Glutamatergic neuron (in vitro differentiated cells): Measurements from ENCODE around the gene ABR. TPM values are rescaled to one million over a fixed set of nuclear protein-coding genes. Genes with fewer than 3 reads are reported as not detected.
A peak's percentile ranks its signal among the peaks of the same experiment; 100 is the strongest.

Source experiments
- DNase-seq: peaks from one replicate; pipeline ENCODE4 v3.0.0; 2022
- H3K27ac Mint-ChIP-seq: one replicate; pipeline ENCODE4 v1.8.0; 2020; ENCODE audit warnings: mild to moderate bottlenecking, mixed read lengths, inconsistent platforms; ENCODE audit not compliant: unreplicated experiment
- H3K27me3 Mint-ChIP-seq: one replicate; pipeline ENCODE4 v1.8.0; 2020; ENCODE audit warnings: mild to moderate bottlenecking, moderate library complexity, mixed read lengths, inconsistent platforms; ENCODE audit not compliant: unreplicated experiment
- H3K36me3 Mint-ChIP-seq: one replicate; pipeline ENCODE4 v1.8.0; 2020; ENCODE audit warnings: mild to moderate bottlenecking, mixed read lengths, inconsistent platforms; ENCODE audit not compliant: unreplicated experiment
- H3K4me1 Mint-ChIP-seq: one replicate; pipeline ENCODE4 v1.8.0; 2020; ENCODE audit warnings: mild to moderate bottlenecking, low read depth, mixed read lengths, inconsistent platforms; ENCODE audit not compliant: unreplicated experiment
- H3K4me3 Mint-ChIP-seq: one replicate; pipeline ENCODE4 v1.8.0; 2020; ENCODE audit warnings: mild to moderate bottlenecking, mixed read lengths, inconsistent platforms; ENCODE audit not compliant: unreplicated experiment
- H3K9me3 Mint-ChIP-seq: one replicate; pipeline ENCODE4 v1.8.0; 2020; ENCODE audit warnings: mild to moderate bottlenecking, moderate library complexity, mixed read lengths, inconsistent platforms; ENCODE audit not compliant: unreplicated experiment
- total RNA-seq: library from RNA; stranded (reverse); fragmentation: NEBNext Ultra II Directional; extraction: Animal tissue kit (Norgen Biotek cat#: 25700); gene quantifications from one replicate; pipeline ENCODE4 v1.2.1, GENCODE V29; 2021; ENCODE audit not compliant: unreplicated experiment
- TF ChIP-seq, protein P1 (sequence below): fragments of 200-600 bp; sonication (generic); IDR thresholded peaks from one replicate; pipeline ENCODE4 v1.5.0; 2021; ENCODE audit not compliant: partially characterized antibody, unreplicated experiment

ABR gene
- total RNA-seq, 1 donor from 2014 or later: 219 TPM

DNA sequence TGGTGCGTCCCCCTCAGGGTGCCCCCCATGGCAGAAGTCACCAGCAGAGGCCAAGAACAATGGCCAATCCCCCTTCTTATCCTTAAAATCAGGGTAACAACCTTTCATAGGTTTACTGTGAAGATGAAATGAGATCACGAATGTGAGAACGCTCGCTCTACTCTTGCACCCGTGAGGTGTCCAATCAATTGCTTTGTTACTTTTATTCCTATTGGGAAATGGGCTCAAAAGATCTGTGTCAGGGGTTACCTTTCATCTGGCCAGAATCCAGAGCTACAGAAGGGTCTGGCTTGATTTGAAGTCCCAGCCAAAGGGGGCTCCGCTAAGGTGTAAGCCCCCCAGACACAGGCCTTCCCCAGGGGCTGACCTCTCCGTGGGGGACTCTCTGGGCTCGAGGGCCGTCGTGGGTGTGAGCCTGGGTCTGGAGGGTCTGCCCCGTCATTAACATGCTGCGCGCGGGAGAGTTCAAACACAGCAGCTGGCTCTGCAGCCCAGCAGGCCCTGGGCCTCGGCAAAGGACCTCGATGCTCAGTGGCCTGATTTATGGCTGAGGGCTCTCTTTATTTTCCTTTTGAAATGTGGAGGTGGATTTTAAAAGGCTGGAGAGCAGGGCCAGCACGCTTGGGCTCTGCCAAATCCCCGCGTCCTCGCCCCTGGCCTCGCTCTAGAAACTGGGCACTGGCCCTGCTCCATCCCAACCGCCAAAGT, 10.4 kb downstream of the ABR start:
- Mint-ChIP-seq H3K9me3 (peaks cover 13% of the 10 kb centered on the region), H3K4me1 (peaks cover 36% of the 10 kb centered on the region), H3K27ac (peak overlapping the region; percentile 83), H3K36me3 (no peaks in the 10 kb centered on the region), H3K4me3 (peak overlapping the region; percentile 49), H3K27me3 (peaks cover 13% of the 10 kb centered on the region)
- DNase-seq: no peak
- TF ChIP-seq, protein P1, sequence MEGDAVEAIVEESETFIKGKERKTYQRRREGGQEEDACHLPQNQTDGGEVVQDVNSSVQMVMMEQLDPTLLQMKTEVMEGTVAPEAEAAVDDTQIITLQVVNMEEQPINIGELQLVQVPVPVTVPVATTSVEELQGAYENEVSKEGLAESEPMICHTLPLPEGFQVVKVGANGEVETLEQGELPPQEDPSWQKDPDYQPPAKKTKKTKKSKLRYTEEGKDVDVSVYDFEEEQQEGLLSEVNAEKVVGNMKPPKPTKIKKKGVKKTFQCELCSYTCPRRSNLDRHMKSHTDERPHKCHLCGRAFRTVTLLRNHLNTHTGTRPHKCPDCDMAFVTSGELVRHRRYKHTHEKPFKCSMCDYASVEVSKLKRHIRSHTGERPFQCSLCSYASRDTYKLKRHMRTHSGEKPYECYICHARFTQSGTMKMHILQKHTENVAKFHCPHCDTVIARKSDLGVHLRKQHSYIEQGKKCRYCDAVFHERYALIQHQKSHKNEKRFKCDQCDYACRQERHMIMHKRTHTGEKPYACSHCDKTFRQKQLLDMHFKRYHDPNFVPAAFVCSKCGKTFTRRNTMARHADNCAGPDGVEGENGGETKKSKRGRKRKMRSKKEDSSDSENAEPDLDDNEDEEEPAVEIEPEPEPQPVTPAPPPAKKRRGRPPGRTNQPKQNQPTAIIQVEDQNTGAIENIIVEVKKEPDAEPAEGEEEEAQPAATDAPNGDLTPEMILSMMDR: no peak

DNA sequence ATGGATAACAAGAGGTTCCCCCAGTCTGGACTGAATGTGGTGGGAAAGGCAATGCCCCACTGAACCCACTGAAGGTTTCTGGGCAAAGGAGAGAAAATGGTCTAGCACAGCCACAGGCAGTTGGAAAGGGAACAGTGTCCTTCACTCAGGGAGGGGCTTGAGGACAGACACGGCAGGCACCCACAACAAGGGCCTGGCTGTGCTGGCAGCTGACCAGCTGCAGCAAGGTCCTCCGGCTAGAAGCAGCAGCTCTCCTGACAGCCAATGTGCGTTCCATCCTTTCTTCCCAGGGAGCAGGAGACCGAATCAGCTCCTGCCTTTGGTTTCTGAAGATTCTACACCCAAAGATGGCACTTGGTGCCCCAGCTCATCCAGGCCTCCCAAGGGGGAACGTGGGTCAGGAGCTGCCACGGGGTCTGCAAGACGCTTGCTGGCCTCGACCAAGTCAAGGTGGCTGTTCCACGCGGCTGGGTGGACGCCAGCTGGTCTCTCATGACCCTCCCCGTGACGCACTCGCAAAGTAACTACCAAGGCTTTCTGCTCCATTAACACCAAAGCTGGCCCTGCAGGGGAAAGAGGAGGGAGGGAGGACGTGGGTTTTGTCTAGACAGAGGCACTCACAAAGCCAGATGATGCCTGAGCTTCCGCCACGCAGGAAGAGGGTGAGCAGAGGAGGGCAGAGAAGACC, 11.1 kb downstream of the ABR start:
- TF ChIP-seq, protein P1: no peak
- H3K27ac Mint-ChIP-seq: peak overlapping the region; percentile 83
- H3K4me3 Mint-ChIP-seq: peak overlapping the region; percentile 49
- H3K27me3 Mint-ChIP-seq: peaks cover 8% of the 10 kb centered on the region
- DNase-seq: peak; percentile 42
- no peaks in the 10 kb centered on the region for H3K36me3 Mint-ChIP-seq
- peaks cover 29% of the 10 kb centered on the region for H3K4me1 Mint-ChIP-seq
- peaks cover 7% of the 10 kb centered on the region for H3K9me3 Mint-ChIP-seq

DNA sequence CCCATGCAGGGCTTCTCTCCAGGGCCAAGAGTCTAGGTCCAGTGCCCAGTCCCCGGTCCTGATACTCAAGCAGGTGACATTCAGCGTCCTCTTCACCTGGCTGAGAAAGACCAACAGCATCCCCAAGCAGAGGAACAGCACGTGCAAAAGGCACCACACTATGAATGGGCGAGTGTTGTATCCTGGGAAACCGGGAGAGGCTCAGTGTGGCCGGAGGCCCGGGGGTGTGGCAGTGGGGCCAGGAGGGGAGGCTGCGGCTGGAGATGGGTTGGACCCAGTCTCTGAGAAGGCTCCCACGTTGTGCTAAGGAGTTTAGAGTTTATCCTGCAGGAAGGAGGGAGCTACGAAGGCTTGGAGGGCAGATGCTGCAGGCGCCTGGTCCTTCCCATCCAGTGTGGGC, 13.5 kb downstream of the ABR start:
- TF ChIP-seq, protein P1: no peak
- no peaks in the 10 kb centered on the region for H3K36me3 Mint-ChIP-seq
- H3K9me3 Mint-ChIP-seq: peaks cover 12% of the 10 kb centered on the region
- DNase-seq: no peak
- peaks cover 32% of the 10 kb centered on the region for H3K4me1 Mint-ChIP-seq
- no peak overlapping the region for H3K4me3 Mint-ChIP-seq
- H3K27me3 Mint-ChIP-seq: peaks cover 15% of the 10 kb centered on the region
- H3K27ac Mint-ChIP-seq: no peak overlapping the region

DNA sequence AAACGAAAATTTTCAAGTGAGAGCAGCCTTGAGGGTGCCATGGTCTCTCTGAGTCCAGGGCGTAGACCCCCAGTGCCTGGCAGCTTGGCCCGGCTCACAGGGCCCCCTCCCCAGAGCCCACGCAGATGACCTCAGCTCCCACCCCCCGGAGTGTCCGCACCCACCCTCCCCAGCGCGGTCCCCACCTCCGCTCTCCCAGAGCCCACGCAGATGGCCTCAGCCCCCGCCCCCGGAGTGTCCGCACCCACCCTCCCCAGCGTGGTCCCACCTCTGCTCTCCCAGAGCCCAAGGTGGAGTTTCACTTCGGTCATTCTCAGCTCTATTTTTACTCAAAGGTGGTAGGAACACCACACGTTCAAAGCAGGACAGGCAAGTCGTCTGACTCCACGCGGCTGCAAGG, 13.9 kb downstream of the ABR start:
- Mint-ChIP-seq H3K4me1 (peaks cover 28% of the 10 kb centered on the region), H3K36me3 (no peaks in the 10 kb centered on the region), H3K4me3 (no peak overlapping the region), H3K27ac (no peak overlapping the region), H3K9me3 (peaks cover 9% of the 10 kb centered on the region), H3K27me3 (peaks cover 14% of the 10 kb centered on the region)
- TF ChIP-seq, protein P1: no peak
- DNase-seq: no peak

DNA sequence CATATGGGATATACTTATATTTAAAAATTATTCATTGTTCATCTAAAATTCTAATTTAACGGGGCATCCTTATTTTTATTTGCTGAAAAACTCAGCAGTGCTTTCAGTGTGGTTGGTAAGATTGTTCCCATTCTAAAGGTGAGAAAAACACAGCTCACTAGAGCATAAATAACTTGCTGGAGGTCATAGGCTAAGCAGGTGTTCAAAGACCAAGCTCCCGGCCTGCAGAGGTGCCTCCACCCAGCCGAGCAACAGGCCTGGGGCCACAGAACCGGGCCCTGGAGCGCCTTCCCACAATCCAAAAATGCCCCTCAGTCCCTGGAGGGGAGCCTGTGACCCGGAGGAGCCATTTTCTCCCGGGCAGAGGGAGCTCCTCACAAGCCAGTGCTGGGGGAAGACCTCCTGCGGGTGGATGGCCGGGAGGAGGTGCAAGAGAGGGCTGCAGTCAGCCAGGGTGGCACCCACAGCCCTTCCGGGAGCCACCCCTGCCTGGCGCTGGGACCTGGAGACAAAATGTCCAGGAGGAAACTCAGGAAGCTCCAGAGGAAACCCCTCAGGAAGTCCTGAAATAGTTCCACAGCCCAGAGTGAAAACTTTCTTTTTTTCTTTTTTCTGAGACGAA, 14.7 kb downstream of the ABR start:
- no peaks in the 10 kb centered on the region for H3K36me3 Mint-ChIP-seq
- no peak overlapping the region for H3K4me3 Mint-ChIP-seq
- TF ChIP-seq, protein P1: no peak
- H3K27me3 Mint-ChIP-seq: peaks cover 11% of the 10 kb centered on the region
- DNase-seq: no peak
- H3K9me3 Mint-ChIP-seq: peaks cover 9% of the 10 kb centered on the region
- H3K27ac Mint-ChIP-seq: no peak overlapping the region
- H3K4me1 Mint-ChIP-seq: peaks cover 28% of the 10 kb centered on the region
